ENCODE results near the gene UFM1. TPM values are rescaled to one million over a fixed set of nuclear protein-coding genes. Genes with fewer than 3 reads are reported as not detected.

Gene UFM1
- total RNA-seq, 1 experiment from 2014 or later = 33.9 TPM

GRCh38 chr13:38358684-38359083, 9.0 kb downstream of the UFM1 start:
- Histone ChIP-seq H4K20me1 (ENCODE audit: insufficient read depth) (no peaks in the 10 kb centered on the region), H3K27me3 (ENCODE audit: insufficient read depth, low read length) (no peaks in the 10 kb centered on the region), H3K9ac (ENCODE audit: low read length) (no peak overlapping the region), H3K4me1 (ENCODE audit: control insufficient read depth in 1 of 2, insufficient read depth in 2 of 2, low read length in 2 of 2) (no peaks in the 10 kb centered on the region), H3K4me3 (replicated peaks in 1 of 2; ENCODE audit: low read depth in 1 of 2, low read length in 2 of 2) (no peak overlapping the region), H3K79me2 (ENCODE audit: insufficient read depth, low read length) (peaks cover 3% of the 10 kb centered on the region), H3K4me2 (ENCODE audit: low read length) (no peak overlapping the region), H2AFZ (ENCODE audit: low read depth, low read length, poor library complexity, severe bottlenecking) (no peak overlapping the region), H3K9me3 (ENCODE audit: control insufficient read depth in 1 of 2, insufficient read depth in 1 of 2, low read depth in 1 of 2, low read length in 2 of 2) (no peaks in the 10 kb centered on the region), H3K36me3 (ENCODE audit: control insufficient read depth in 1 of 2, insufficient read depth in 2 of 2, low read length in 2 of 2) (peaks cover 15 to 39% of the 10 kb centered on the region in 2 experiments; a peak in 2 of 4 replicates), H3K9me2 (ENCODE audit: insufficient read depth) (no peaks in the 10 kb centered on the region), H3K27ac (ENCODE audit: low read depth, low read length) (no peak overlapping the region)
- POLR2A ChIA-PET = interaction anchor here (1.2 kb wide), 1 partner anchor 9 kb away, joined by 5 read pairs; the partner anchor contains the start of gene UFM1
- BruUV-seq (replicated peaks) = no TSS peak
- ATAC-seq (no peak), DNase-seq (ENCODE audit: low read depth, low spot score) (no peak)
- RAD21 ChIA-PET (ENCODE audit: low non-redundant PET in 1 of 2, low total read pairs in 2 of 2, uncharacterized antibody in 2 of 2, unreplicated experiment in 2 of 2) = no interaction called here
- CTCF ChIA-PET = no interaction called here
- intact Hi-C loops (cut with micrococcal nuclease) = no loop called here
- TF ChIP-seq EZH2 (IDR thresholded peaks at IDR 0.05) = no peak
- no peak for TF ChIP-seq ZBTB33 (IDR thresholded peaks at IDR 0.05; ENCODE audit: extremely low read depth, insufficient replicate concordance, low read length)
- no peak for TF ChIP-seq EZH2phosphoT487 (IDR thresholded peaks at IDR 0.05; ENCODE audit: borderline replicate concordance)
- no peak for TF ChIP-seq SIN3A (IDR thresholded peaks at IDR 0.05; ENCODE audit: low read depth)
- no peak for TF ChIP-seq CEBPB (IDR thresholded peaks at IDR 0.05; ENCODE audit: low read depth)
- no peak for TF ChIP-seq JUND (IDR thresholded peaks at IDR 0.05)
- TF ChIP-seq ZFX (IDR thresholded peaks at IDR 0.05) = no peak
- TF ChIP-seq EGR1 (IDR thresholded peaks at IDR 0.05; ENCODE audit: low read depth) = no peak

GRCh38 chr13:38361542-38362262, 12.1 kb downstream of the UFM1 start:
- intact Hi-C loops (cut with micrococcal nuclease) = no loop called here
- BruUV-seq (replicated peaks) = TSS peak; percentile 11
- Histone ChIP-seq H3K27ac (ENCODE audit: low read depth, low read length) (no peak overlapping the region), H3K36me3 (ENCODE audit: control insufficient read depth in 1 of 2, insufficient read depth in 2 of 2, low read length in 2 of 2) (peaks cover 10 to 22% of the 10 kb centered on the region in 2 experiments; a peak in 2 of 4 replicates), H3K9ac (ENCODE audit: low read length) (no peak overlapping the region), H4K20me1 (ENCODE audit: insufficient read depth) (no peaks in the 10 kb centered on the region), H2AFZ (ENCODE audit: low read depth, low read length, poor library complexity, severe bottlenecking) (no peak overlapping the region), H3K79me2 (ENCODE audit: insufficient read depth, low read length) (no peaks in the 10 kb centered on the region), H3K9me2 (ENCODE audit: insufficient read depth) (no peaks in the 10 kb centered on the region), H3K4me1 (ENCODE audit: control insufficient read depth in 1 of 2, insufficient read depth in 2 of 2, low read length in 2 of 2) (no peaks in the 10 kb centered on the region), H3K4me2 (ENCODE audit: low read length) (no peak overlapping the region), H3K9me3 (ENCODE audit: control insufficient read depth in 1 of 2, insufficient read depth in 1 of 2, low read depth in 1 of 2, low read length in 2 of 2) (no peaks in the 10 kb centered on the region), H3K27me3 (ENCODE audit: insufficient read depth, low read length) (no peaks in the 10 kb centered on the region), H3K4me3 (replicated peaks in 1 of 2; ENCODE audit: low read depth in 1 of 2, low read length in 2 of 2) (no peak overlapping the region)
- RAD21 ChIA-PET (ENCODE audit: low non-redundant PET in 1 of 2, low total read pairs in 2 of 2, uncharacterized antibody in 2 of 2, unreplicated experiment in 2 of 2) = no interaction called here
- POLR2A ChIA-PET = no interaction called here
- ATAC-seq = no peak
- TF ChIP-seq EZH2 (IDR thresholded peaks at IDR 0.05) (no peak), ATF3 (IDR thresholded peaks at IDR 0.05) (no peak), SRF (IDR thresholded peaks at IDR 0.05; ENCODE audit: low read depth) (no peak), SP1 (IDR thresholded peaks at IDR 0.05; ENCODE audit: low read depth) (no peak), ZFX (IDR thresholded peaks at IDR 0.05) (no peak), CEBPB (IDR thresholded peaks at IDR 0.05; ENCODE audit: low read depth) (no peak), YY1 (IDR thresholded peaks at IDR 0.05; ENCODE audit: extremely low read depth, insufficient replicate concordance, low read depth, low read length) (no peak), POLR2A (IDR thresholded peaks at IDR 0.05; ENCODE audit: borderline replicate concordance, extremely low read depth, insufficient read depth, insufficient read length) (no peak), ELF1 (IDR thresholded peaks at IDR 0.05; ENCODE audit: borderline replicate concordance, low read depth) (no peak), ZNF274 (IDR thresholded peaks at IDR 0.05; ENCODE audit: low read depth, low read length) (no peak)
- DNase-seq (ENCODE audit: low read depth, low spot score) = no peak
- CTCF ChIA-PET = no interaction called here

Data from HCT116 (cell line).